GM18502 (cell line): ENCODE data around the gene ASPDH.
"Not testable (repeated sequence)": the region's sequence is repeated elsewhere in the genome, so short reads cannot be mapped to it uniquely, and the experiment has no call there.

Experiments used
- ATAC-seq: cut with Tn5 transposase; IDR thresholded peaks from one replicate; pipeline ENCODE4 v1.9.1; 2021; ENCODE audit warnings: mild to moderate bottlenecking; ENCODE audit not compliant: unreplicated experiment, poor library complexity

The ASPDH gene

DNA sequence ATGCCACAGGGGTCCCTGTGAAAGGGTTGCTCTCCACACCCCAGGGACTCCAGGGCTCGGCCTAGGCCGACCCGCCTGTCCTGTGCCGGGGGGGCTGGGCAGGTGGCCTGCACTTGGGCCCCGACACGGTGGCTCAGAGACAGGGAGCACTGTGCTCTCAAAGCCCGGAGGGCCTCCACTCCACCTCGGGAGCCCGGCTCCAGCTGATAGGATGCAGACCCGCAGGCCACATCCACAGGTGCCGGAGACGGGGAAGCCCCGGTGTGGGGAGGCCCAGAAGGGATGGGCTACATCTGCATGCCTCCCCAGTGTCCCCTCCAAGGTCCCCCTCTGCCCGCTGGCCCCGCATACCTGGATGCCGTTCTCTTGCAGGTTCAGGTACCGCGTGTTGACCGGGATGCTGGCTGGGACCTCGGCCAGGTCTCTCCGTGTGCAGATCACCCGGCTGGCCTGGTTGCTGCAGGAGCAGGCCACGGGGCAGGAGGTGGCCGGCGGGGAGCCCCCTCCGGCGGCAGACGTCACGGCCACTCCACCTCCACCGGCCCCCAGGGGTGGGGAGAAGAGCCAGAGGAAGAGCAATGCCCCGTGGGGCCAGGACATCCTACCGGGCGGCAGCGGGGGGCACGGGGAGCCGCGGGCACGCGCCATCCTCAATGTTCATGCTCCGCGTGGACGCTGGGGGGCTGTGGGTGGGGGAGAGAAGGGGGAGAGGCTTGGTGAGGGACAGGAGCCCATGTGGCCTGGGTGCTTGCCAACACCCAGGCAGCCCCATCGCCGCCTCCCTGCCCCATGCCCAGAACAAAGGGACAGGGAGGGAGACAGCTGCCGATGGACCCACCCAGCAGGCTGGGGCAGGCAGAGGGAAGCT lies 34.7 kb upstream of the ASPDH start:
- ATAC-seq: no peak

DNA sequence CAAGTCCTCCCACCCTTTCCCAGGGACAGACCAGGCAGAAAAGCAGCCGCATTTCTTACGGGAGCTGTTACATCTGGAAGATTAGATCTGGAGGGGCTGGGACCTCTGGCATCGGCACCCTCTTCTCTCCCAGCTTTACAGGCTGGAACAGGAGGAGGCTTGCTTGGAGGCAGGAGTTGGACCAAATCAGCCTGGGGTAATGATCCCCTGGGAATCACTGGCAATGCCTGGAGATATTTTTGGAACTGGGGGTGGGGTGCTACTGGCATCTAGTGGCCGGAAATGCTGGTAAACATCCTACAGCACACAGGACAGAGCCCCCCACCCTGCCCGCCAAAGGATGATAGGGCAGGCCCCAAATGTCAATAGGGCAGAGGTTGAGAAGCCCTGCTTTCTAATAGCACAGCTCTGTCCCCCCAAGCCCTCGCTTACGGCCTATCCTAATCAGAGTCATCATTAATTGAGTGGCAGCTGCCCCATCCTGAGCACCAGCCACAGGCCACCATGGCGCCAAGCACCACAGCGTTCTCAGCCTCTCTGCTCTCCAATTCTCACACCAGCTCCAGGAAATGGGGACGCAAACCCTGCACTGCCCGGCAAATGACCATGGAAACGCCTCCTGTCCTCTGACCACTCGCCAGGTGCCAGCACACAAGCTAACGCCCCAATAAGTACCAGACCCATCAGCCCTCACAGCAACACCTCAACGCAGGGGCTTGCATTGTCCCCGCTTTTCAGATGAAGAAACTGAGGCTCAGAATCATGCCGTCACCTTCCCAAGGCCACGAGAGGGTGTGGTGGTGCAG lies 33.9 kb upstream of the ASPDH start:
- ATAC-seq: no peak

DNA sequence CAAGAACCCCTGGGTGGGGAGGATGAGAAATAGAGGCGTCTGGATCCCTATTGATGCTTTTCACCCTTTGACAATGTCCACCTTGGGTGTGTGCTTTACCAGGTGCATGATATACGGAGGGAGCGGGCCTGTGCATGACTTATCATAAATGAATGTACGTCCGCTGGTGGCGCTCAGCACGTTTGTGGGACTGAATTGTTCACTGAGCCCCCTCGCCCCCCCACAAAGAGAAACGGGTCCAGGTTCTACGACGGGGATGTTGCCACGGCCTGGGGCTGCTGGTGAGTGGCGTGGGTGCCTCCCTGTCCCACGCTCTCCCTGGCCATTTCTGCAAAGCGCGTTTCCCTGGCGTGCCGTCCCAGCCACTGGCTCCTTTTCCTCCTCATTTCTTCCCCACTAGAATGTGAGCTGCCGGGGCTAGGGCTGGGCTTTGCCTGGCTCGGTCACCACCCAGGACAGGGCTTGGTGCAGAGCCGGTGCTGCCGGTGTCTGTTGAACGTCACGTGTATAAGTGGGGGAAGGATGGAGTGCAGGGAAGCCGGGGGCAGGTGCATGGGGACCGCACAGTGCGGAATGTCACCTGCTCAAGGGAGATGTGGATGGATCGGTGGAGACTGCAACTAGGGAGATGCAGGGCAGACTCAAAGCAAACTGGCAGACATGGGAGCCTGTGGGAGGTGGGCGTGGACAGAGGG lies 33.0 kb upstream of the ASPDH start:
- no peak for ATAC-seq

DNA sequence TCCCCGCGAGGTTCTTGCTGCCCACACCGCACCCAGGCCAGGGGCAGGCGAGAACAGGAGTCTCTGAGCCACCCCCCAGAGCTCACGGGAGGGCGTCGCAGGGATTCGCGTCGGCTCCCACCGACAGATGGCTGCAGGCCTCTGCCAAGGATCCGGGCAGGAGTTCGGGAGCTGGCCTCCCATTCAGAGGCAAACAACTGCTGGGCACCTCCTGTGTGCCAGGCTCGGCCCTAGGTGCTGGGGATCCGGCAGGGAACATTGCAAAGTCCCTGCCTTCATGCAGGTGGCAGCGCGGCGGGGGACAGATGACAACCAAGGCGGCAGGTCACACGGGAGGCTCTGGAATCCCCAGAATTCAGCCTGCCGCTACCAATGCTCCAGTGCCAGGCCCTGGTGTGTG lies 29.2 kb upstream of the ASPDH start:
- no peak for ATAC-seq

DNA sequence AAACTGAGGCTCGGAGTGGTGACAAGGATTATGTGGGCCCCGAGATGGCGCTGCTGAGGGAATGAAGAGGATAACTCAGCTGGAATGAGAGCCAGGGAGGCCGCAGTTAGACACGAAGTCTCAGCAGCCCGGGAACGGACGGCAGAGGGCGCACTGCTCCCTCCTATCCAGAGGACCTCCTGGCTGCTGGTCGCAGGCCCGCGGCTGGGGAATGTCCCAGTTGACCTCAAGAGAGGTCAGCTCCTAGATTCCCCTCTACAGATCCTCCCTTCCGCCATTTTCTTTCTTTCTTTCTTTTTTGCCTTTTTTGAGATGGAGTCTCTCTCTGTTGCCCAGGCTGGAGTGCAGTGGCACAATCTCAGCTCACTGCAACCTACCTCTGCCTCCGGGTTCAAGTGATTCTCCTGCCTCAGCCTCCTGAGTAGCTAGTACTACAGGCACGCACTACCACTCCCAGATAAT lies 24.1 kb upstream of the ASPDH start:
- ATAC-seq: no peak

DNA sequence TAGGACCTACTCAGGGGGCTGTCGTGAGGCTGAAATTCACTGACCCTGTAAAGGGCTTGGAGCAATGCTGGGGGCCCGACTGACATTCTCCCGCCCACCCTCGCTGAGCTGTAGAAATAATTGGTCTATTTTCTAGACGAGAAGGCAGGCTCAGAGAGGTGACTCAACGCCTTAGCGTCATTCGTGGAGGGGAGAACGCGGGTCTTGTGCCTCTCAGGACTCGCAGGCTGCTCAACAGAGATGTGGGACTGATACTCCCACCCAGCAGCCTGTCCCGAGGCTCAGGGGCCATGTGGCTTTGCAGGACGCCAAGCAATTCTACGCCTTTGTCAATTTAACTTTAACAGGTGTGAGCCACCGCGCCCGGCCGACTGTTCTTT lies 23.6 kb upstream of the ASPDH start:
- ATAC-seq: no peak

DNA sequence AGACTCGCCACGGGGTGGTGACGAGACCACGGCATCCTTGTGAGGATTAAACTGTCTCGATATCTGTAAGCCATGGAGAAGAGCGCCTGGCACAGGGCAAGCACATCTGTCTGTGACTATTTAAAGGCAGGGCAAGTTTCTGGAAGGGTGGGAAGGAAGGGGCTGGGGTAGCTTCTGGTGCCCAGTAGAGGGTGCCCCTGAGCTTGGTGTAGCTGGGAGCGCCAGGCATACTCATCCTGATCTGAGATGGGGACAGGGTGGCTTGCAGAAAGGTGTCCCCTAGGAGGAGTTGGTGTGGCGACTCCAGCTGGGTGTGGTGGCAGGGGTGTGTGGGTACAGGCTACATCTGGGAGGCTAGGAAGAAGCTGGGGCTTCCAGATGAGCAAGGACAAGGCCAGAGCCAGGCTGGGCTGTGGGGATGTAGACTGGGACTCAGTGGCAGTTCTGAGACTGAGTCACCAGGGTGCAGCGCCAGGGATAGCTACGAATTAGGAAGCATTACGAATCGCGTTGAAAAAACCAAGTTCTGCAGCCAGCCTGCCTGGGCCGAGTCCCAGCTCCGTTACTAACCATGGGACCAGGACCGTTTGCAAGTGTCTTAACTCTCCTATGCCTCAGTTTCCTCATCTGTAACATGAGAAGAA lies 23.1 kb upstream of the ASPDH start:
- ATAC-seq: no peak

DNA sequence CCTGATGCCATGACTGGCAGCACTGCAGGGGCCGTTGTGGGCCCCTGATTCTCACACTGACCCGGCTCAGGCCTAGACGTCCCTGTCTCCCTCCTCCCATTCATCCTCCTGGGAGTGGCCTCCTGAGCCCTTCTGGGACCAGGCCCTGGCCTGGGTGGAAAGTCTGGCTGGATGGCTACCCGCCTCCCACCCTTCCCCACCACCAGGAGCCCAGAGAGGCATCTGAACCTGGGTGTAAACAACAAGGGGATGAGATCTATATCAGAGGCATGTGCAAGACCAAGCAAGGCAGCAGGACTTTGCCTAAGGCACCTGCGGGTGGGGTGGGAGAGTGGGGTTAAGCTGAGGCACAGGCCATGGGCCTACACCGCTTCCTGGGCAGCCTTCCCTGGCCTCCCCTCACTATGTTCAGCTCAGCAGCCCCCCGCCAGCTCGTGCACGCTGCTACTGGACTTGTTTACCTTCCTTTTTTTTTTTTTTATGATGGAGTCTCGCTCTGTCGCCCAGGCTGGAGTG lies 22.0 kb upstream of the ASPDH start:
- ATAC-seq: no peak

DNA sequence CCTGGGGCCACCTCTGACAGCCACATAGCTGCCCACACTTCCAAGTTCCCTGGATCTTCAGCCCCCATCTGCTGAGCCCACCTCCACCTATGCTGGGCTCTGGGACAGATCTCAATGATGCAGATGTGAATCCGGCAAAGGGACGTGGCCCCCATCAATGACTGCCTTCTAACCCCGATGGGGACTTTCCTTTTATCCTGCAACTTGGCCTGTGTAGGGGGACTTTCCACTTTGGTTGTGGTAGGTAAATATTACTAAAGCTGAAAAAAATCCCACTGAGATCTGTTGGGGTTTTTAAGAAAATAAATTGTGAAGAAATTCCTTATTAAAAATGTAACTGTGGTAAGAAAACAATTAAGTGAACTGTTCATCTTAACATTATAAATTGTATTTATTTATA lies 20.8 kb upstream of the ASPDH start:
- no peak for ATAC-seq

DNA sequence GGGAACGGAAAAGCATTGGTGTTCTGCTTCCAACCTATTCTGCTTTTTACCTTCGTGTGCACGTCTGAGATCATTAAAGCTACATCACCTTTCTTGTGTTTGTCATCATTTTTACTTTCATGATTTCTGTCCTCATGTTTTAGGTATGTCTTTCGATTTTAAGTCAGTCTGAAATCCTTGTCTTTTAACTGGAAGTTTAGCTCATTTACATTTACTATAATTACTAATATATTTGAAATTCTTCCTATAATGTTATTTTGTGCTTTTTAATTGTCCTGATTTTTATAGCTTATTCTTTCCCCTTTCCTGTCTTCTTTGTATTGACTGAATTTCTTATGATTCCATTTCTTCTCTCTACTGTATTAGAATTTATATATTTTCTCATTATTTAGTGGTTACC lies 19.2 kb upstream of the ASPDH start:
- no peak for ATAC-seq

DNA sequence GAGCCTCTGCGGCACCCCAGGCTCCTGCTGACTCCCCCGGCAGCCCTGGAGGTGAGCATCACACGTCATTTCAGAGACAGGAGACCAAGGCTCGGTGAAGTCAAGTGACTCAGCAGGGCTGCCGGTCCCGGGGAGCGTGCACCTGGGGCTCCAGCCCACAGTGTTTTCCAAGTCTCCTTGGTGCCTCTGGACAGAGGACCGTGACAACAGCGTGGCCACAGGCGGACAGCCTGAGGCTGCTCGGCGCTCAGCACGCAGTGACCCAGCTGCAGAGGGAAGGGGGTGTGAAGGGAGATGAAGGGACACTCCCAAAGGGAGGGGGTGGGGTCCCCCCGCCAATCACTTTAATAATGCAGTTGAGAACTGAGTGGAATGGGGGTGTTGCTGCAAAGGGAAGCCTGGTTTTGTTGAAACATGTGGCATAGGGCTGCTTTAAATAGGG lies 17.5 kb upstream of the ASPDH start:
- no peak for ATAC-seq

DNA sequence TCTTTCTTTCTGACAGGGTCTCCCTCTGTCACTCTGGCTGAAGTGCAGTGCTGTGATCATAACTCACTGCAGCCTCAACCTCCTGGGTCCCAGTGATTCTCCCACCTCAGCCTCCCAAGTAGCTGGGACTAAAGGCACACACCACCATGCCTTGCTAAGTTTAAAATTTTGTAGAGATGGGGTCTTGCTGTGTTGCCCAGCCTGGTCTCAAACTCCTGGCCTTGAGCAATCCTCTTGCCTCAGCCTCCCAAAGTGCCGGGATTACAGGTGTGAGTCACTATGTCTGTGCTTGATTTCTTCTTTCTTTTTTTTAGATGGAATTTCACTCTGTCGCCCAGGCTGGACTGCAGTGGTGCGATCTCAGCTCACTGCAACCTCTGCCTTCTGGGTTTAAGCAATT lies 14.3 kb upstream of the ASPDH start:
- ATAC-seq: not testable (repeated sequence)

DNA sequence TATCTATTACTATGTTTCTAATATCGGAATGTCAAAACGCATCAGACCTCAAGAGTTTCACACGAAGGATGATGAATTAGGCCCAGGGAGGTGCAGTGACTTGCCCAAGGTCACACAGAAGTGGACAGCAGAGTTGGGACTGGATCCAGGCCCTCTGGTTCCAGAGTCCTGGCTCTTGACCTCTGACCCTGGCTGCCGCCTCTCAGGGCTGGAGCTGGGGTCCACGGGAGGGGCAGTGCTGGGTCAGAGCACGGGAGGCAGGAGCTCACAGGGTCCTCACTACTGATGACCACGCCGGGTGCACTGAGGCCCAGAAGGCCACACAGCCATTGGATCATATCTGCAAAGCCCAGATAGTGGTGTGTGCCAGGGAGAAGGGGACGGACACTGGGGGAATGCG lies 9.2 kb upstream of the ASPDH start:
- no peak for ATAC-seq

DNA sequence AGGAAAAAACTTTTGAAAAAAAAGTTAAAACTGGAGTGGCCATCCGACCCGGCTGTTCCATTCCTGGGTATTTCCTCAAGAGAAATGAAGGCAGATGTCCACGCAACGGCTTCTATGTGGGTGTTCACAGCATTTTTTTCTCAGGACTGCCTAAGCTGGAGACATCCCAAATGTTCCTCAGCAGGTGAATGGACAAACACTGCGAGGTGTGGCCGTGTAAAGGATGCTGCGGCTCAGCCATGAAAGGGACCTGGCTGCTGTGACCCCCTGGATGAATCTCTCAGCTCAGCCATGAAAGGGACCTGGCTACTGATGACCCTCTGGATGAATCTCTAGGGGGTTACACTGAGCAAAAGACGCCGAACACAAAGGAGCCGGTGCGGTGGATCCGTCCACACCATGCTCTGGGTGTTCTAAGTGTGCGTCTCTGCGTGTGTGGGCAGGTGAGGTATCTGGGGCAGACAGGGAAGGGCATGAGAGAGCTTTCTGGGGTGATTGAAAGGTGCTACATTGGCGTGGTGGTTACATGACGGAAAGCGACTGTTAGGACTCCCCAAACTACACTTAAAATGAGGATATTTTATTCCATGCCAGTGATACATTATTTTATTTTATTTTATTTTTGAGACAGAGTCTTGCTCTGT lies 7.2 kb upstream of the ASPDH start:
- ATAC-seq: no peak

DNA sequence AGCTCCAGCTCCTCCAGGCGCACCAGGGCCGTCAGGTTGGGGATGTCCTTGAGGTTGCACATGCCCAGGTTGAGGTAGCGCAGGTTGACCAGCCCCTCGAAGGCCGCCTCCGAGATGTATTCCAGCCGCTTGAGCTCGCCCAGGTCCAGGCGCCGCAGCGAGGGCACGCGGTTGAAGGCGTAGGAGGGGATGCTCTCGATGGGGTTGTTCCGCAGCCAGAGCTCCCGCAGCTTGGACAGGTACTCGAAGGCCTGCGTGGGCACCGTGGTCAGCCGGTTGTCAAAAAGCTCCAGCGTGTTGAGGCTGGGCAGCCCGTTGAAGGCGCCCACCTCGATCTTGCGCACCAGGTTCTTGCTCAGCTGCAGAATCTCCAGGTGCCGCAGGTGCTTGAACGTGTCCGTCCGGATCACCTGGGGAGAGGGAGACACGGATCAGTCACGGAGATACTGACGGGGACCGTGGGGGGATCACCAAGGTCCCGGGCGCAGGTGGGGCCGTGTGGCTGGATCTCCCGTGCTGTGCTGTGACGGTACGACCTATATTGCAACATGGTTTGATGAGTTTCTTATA lies 5.4 kb upstream of the ASPDH start:
- no peak for ATAC-seq

DNA sequence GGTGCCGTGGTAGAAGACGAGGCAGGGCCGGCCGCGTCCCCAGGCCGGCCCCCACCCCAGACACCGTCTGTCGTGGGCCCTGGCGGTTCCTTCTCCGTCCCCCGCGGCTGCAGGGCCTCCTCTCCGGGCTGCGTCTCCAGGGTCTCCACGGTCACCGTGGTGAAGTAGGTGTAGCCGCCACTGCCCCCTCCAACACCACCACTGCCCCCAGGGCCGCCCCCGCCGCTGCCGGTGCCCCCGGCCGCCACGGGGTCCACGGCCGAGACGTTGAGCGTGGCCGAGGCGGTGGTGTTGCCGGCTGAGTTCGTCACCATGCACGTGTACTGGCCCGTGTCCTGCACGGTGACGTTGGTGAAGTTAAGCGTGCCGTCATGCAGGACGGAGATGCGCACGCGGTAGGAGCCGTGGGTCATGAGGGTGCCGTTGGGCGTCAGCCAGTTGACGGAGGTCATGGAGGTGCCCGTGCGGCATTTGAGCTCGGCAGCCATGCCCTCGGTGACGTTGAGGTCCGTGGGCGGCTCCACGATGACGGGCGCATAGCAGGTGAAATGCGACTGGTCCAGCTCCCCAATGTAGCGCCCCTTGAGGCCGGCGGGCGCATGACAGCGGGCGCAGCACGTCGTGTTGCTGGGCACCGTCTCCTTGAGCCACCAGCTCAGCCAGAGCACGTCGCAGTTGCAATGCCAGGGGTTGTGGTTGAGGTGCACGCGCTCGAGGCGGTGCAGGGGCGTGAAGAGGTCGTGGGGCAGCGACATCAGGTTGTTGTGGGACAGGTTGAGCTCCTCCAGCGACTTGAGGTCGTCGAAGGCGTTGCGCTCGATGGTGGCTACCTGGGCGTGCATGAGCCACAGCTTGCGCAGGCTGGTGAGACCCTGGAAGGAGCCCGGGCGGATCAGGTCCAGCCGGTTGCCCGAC lies 4.6 kb upstream of the ASPDH start:
- ATAC-seq: no peak

DNA sequence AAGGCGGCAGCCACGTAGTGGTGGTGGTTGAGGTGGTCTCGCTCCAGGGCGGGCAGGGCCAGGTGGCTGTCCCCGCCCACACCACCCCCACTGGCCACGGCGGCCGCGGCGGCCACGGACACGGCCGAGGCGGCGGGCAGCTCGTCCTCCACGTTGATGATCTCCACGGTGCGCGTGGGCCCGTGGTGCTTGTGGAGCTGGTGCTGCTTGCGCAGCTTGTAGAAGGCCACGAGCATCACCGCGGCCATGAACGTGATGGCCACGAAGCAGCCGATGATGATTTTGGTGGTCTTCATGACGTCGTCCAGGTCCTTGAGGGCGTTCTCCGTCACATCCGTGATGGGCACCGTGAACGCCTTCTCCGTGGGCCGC lies 4.0 kb upstream of the ASPDH start:
- no peak for ATAC-seq

DNA sequence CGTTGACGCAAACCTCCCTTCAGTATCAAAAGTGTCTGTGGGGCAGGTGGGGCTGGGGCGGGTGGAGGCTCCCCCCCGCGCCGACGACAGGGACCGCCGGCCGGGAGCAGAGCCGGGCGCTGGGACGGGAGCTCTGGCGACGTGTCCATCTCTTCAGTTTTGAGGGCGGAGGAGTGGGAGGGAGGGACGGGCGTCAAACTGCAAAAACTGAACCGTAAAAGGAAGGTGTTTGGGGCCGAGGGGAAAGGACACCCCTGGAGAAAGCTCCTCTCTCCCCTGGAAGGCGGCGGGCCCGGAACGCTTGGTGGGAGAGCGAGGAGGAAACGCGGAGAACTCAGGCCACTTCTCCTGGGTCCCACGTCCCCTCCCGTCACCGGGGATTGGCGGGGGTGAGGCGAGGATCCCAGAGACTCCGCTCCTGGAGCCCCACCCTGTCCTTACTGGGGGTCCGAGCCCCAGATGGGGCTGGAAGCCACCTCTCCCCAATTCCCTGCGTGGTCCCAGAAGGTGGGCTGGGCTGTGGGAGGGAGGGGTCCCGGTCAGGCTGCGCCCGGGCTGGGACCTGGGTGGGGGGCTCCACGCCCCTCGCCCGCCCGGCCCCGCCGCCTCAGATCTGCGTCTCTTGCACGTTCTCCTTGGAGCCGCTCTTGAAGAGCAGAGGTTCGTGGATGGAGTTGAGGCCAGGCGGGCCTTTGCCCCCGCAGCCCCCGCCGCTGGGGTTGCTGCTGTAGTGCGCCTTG lies 3.4 kb upstream of the ASPDH start:
- no peak for ATAC-seq
